HG02938 (cell line): ENCODE results near the gene TCF7L1.
"Not testable (repeated sequence)": the region's sequence is repeated elsewhere in the genome, so short reads cannot be mapped to it uniquely, and the experiment has no call there.

Experiments used
- ATAC-seq: cut with Tn5 transposase; IDR thresholded peaks from one replicate; pipeline ENCODE4 v1.9.1; 2021; ENCODE audit warnings: mild to moderate bottlenecking, moderate library complexity; ENCODE audit not compliant: unreplicated experiment

Gene TCF7L1

GRCh38 chr2:85132834-85133637 is at the start of gene TCF7L1:
Gene TCF7L1, plus strand, starts transcription at chr2:85133392. Its CDS starts 293 bp downstream, at chr2:85133685.
- ATAC-seq = no peak

- ATAC-seq = no peak
These were observed 47.6 kb upstream of the TCF7L1 start for GRCh38 chr2:85085563-85085962.

GRCh38 chr2:85087541-85087940 is 45.7 kb upstream of the TCF7L1 start:
- no peak for ATAC-seq

- ATAC-seq = no peak
These were observed 44.3 kb upstream of the TCF7L1 start for GRCh38 chr2:85088921-85089320.

- no peak for ATAC-seq
These were observed 43.6 kb upstream of the TCF7L1 start for GRCh38 chr2:85089585-85089984.

- ATAC-seq = no peak
These were observed 41.4 kb upstream of the TCF7L1 start for GRCh38 chr2:85091838-85092237.

- ATAC-seq = no peak
These were observed 38.1 kb upstream of the TCF7L1 start for GRCh38 chr2:85095094-85095493.

- no peak for ATAC-seq
These were observed 36.6 kb upstream of the TCF7L1 start for GRCh38 chr2:85096616-85097015.

- ATAC-seq = no peak
These were observed 29.0 kb upstream of the TCF7L1 start for GRCh38 chr2:85104228-85104627.

GRCh38 chr2:85106489-85107180 is 26.6 kb upstream of the TCF7L1 start:
- ATAC-seq = no peak

GRCh38 chr2:85110991-85111560 is 22.1 kb upstream of the TCF7L1 start:
- no peak for ATAC-seq

- ATAC-seq = no peak
These were observed 21.3 kb upstream of the TCF7L1 start for GRCh38 chr2:85111819-85112281.

- ATAC-seq = no peak
These were observed 20.1 kb upstream of the TCF7L1 start for GRCh38 chr2:85112906-85113625.

GRCh38 chr2:85114586-85115330 is 18.4 kb upstream of the TCF7L1 start:
- no peak for ATAC-seq

- no peak for ATAC-seq
These were observed 17.0 kb upstream of the TCF7L1 start for GRCh38 chr2:85116207-85116606.

GRCh38 chr2:85119900-85120299 is 13.3 kb upstream of the TCF7L1 start:
- no peak for ATAC-seq

- no peak for ATAC-seq
These were observed 12.8 kb upstream of the TCF7L1 start for GRCh38 chr2:85120363-85120762.

- not testable (repeated sequence) for ATAC-seq
These were observed 6.7 kb upstream of the TCF7L1 start for GRCh38 chr2:85126462-85126861.

GRCh38 chr2:85129861-85130260 is 3.3 kb upstream of the TCF7L1 start:
- ATAC-seq = no peak

GRCh38 chr2:85130407-85130806 is 2.8 kb upstream of the TCF7L1 start:
- ATAC-seq = no peak
